CD4-positive, alpha-beta T cell (primary cell): ENCODE data around the gene LCNL1. TPM values are rescaled to one million over a fixed set of nuclear protein-coding genes. Genes with fewer than 3 reads are reported as not detected.

Source experiments
- ATAC-seq: fragments of 200-7000 bp; cut with Tn5 transposase; one replicate; pipeline ENCODE4 v1.10.0; 2022; ENCODE audit warnings: mild to moderate bottlenecking; ENCODE audit not compliant: poor library complexity
- CTCF ChIA-PET: fragments of 350-600 bp; sonication (Branson Sonifier 250); formaldehyde crosslinking; loops from one replicate; lab custom pipeline; 2021; ENCODE audit warnings: antibody characterized with exemption, inconsistent platforms; lab: Charles Lee
- POLR2A ChIA-PET: fragments of 350-600 bp; sonication (Branson Sonifier 250); formaldehyde crosslinking; loops from one replicate; lab custom pipeline; 2021; ENCODE audit warnings: antibody characterized with exemption, inconsistent platforms; lab: Charles Lee
- DNase-seq, 14 experiments: peaks; one replicate each; pipeline ENCODE4 v3.0.0-alpha.2; 2013 to 2020; ENCODE audit warnings: mixed read lengths in 2 of 14
- H3K27ac ChIP-seq, 2 donors: one replicate each; pipeline versions ENCODE4 v1.5.1 to v1.7.0; 2013; ENCODE audit warnings: low read length in 2 of 2, low read depth in 1 of 2, mild to moderate bottlenecking in 1 of 2
- H3K27me3 ChIP-seq, 2 experiments: 1 replicate in 1 of 2; 2 replicates in 1 of 2; pipeline versions ENCODE4 v1.6.1 to v1.7.0; 2013; ENCODE audit warnings: low read length in 2 of 2, control low read depth in 1 of 2, mild to moderate bottlenecking in 1 of 2, moderate library complexity in 1 of 2; ENCODE audit not compliant: insufficient read depth in 2 of 2, control insufficient read depth in 1 of 2
- H3K36me3 ChIP-seq: one replicate; pipeline ENCODE4 v1.6.1; 2013; ENCODE audit warnings: low read length, control low read depth; ENCODE audit not compliant: insufficient read depth
- H3K4me1 ChIP-seq: one replicate; pipeline ENCODE4 v1.6.1; 2013; ENCODE audit warnings: low read length, control low read depth; ENCODE audit not compliant: insufficient read depth
- H3K4me3 ChIP-seq: one replicate; pipeline ENCODE4 v1.5.1; 2013; ENCODE audit warnings: mild to moderate bottlenecking, low read length, moderate library complexity
- H3K9me3 ChIP-seq, 2 experiments: 1 replicate in 1 of 2; 2 replicates in 1 of 2; pipeline versions ENCODE4 v1.6.1 to v1.7.0; 2013; ENCODE audit warnings: low read length in 2 of 2, mild to moderate bottlenecking in 2 of 2, control low read depth in 1 of 2, moderate library complexity in 1 of 2; ENCODE audit not compliant: control insufficient read depth in 1 of 2, insufficient read depth in 1 of 2
- H3K27ac Mint-ChIP-seq: one replicate; pipeline ENCODE4 v1.8.0; 2020; ENCODE audit warnings: mixed read lengths
- H3K27me3 Mint-ChIP-seq: one replicate; pipeline ENCODE4 v1.8.0; 2021; ENCODE audit warnings: mixed read lengths
- H3K36me3 Mint-ChIP-seq: one replicate; pipeline ENCODE4 v1.8.0; 2021; ENCODE audit warnings: low read depth, mixed read lengths
- H3K4me1 Mint-ChIP-seq: one replicate; pipeline ENCODE4 v1.8.0; 2021; ENCODE audit warnings: low read depth, mixed read lengths
- H3K4me3 Mint-ChIP-seq: one replicate; pipeline ENCODE4 v1.8.0; 2020; ENCODE audit warnings: mild to moderate bottlenecking, mixed read lengths
- H3K9me3 Mint-ChIP-seq: one replicate; pipeline ENCODE4 v1.8.0; 2020; ENCODE audit warnings: mixed read lengths
- intact Hi-C, 2 experiments: fragments of 100-400 bp; cut with DNase I in 1 of 2; cut with micrococcal nuclease in 1 of 2; formaldehyde crosslinking; loops; one replicate each; pipeline versions ENCODE4 v1.15.1 to v1.9.0; 2023 to 2025; cut with DNase I, micrococcal nuclease
- total RNA-seq, 174 experiments: library from RNA in 2 of 174; stranded (reverse) in 2 of 174; gene quantifications; one replicate each; pipeline ENCODE4 v1.2.3 and lab custom pipeline; 2021 to 2026
- TF ChIP-seq, protein P1 (sequence below): fragments of 200-600 bp; IDR thresholded peaks from one replicate; pipeline ENCODE4 v1.8.0; 2022; ENCODE audit warnings: antibody characterized with exemption, mild to moderate bottlenecking

Gene LCNL1
- total RNA-seq, 2 experiments from 2014 or later = 0.93 to 1.0 TPM

DNA sequence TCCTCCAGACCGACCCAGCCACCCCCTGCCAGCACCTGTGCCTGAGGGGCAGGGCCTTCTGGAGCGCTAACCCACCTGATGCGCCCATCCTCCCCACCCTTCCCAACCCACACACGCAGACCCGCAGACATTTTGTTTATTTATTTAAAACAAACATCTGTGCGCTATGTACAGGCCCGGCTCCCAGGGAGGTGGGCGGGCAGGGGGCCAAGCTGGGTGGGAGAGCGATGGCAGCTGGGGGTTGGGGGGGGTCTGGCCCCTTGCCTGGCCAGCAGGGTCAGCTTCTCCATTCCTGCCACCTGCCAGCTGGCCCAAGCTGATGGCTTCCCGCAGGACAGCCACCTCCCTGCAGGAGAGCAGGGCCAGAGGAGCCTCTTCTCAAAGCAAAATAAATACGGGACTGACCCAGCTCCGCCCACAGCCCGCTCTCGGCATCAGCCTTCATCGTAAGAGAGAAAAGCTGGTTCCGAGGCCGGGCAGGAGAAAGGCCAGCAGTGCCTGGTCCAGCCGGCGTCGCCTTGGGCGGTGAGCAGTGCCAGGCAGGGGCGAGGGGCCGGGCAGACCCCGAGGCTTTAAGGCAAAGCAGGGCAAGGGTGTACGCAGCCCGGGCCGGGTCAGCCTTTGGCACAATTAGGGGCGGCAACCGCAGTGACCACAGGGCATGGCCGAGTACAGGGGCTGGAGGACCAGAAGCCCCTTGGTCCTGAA lies 24.5 kb downstream of the LCNL1 start:
- peaks cover 19% of the 10 kb centered on the region for H3K36me3 ChIP-seq
- Mint-ChIP-seq H3K4me3 (no peak overlapping the region), H3K4me1 (no peaks in the 10 kb centered on the region), H3K9me3 (no peaks in the 10 kb centered on the region), H3K27me3 (no peaks in the 10 kb centered on the region), H3K36me3 (peaks cover 5% of the 10 kb centered on the region), H3K27ac (no peak overlapping the region)
- ChIA-PET CTCF (no interaction called here), POLR2A (interaction anchor here (1.1 kb wide), 1 partner anchor 28 kb away, joined by 3 read pairs; no protein-coding TSS in a partner anchor)
- no peaks in the 10 kb centered on the region for H3K27me3 ChIP-seq
- intact Hi-C loops = no loop called here
- no peak overlapping the region for H3K4me3 ChIP-seq
- H3K4me1 ChIP-seq = no peaks in the 10 kb centered on the region
- H3K27ac ChIP-seq = no peak overlapping the region
- TF ChIP-seq, protein P1, sequence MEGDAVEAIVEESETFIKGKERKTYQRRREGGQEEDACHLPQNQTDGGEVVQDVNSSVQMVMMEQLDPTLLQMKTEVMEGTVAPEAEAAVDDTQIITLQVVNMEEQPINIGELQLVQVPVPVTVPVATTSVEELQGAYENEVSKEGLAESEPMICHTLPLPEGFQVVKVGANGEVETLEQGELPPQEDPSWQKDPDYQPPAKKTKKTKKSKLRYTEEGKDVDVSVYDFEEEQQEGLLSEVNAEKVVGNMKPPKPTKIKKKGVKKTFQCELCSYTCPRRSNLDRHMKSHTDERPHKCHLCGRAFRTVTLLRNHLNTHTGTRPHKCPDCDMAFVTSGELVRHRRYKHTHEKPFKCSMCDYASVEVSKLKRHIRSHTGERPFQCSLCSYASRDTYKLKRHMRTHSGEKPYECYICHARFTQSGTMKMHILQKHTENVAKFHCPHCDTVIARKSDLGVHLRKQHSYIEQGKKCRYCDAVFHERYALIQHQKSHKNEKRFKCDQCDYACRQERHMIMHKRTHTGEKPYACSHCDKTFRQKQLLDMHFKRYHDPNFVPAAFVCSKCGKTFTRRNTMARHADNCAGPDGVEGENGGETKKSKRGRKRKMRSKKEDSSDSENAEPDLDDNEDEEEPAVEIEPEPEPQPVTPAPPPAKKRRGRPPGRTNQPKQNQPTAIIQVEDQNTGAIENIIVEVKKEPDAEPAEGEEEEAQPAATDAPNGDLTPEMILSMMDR = no peak
- ATAC-seq (no peak), DNase-seq (no peak)
- no peaks in the 10 kb centered on the region for H3K9me3 ChIP-seq

DNA sequence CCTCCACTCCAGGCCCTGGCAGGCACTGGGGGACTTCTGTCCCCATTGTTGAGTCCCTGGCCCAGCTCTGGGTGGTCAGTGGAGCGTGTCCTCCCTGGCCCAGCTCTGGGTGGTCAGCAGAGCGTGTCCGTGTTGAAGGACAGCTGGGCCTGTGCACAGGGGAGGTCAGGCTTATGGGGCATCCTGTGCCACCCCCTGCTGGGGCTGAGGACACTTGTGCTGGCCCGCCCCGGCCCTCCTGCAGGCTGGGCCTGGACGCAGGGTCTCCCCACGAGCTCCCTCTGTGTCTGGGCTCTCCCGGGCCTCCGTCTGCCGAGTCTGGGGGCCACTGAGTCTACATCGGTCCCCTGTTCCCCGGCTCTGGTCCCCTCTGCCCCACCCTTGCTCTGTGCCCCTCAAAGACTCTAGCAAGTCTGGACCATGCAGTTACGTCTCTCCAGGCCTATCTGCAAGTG lies 25.1 kb downstream of the LCNL1 start:
- Mint-ChIP-seq H3K9me3 (no peaks in the 10 kb centered on the region), H3K4me3 (no peak overlapping the region), H3K36me3 (peaks cover 5% of the 10 kb centered on the region), H3K27ac (no peak overlapping the region), H3K4me1 (no peaks in the 10 kb centered on the region), H3K27me3 (no peaks in the 10 kb centered on the region)
- DNase-seq = no peak
- POLR2A ChIA-PET = interaction anchor here (1.1 kb wide), 1 partner anchor 27 kb away, joined by 3 read pairs; no protein-coding TSS in a partner anchor
- CTCF ChIA-PET = no interaction called here
- intact Hi-C loops = no loop called here
- ATAC-seq = no peak
- no peak overlapping the region for H3K27ac ChIP-seq
- peaks cover 24% of the 10 kb centered on the region for H3K36me3 ChIP-seq
- no peaks in the 10 kb centered on the region for H3K9me3 ChIP-seq
- no peak overlapping the region for H3K4me3 ChIP-seq
- TF ChIP-seq, protein P1 = no peak
- H3K27me3 ChIP-seq = no peaks in the 10 kb centered on the region
- no peaks in the 10 kb centered on the region for H3K4me1 ChIP-seq

DNA sequence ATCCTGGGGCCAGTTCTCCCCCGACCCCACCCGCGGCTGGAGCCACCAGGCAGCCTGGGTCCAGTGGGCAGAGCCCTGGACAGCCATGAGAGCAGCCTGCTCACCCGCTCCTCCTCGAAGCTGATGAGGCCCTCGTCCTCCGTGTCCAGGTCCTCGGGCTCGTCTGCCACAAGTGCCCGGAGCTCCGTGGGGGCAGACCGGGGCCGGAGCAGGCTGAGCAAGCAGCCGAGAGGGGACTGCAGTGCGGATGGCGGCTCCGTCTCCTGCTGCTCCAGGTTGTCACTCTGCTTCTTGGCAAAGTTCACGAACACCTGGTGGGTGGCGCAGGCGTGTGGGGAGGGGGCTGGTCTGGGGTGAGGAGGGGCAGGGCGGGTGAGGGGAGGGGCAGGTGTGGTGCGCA lies 25.5 kb downstream of the LCNL1 start:
- Histone ChIP-seq H3K9me3 (no peaks in the 10 kb centered on the region), H3K27ac (no peak overlapping the region), H3K4me1 (no peaks in the 10 kb centered on the region), H3K27me3 (no peaks in the 10 kb centered on the region), H3K36me3 (peaks cover 27% of the 10 kb centered on the region), H3K4me3 (no peak overlapping the region)
- TF ChIP-seq, protein P1 = no peak
- H3K9me3 Mint-ChIP-seq = no peaks in the 10 kb centered on the region
- ChIA-PET POLR2A (no interaction called here), CTCF (no interaction called here)
- H3K36me3 Mint-ChIP-seq = peaks cover 5% of the 10 kb centered on the region
- no peak overlapping the region for H3K27ac Mint-ChIP-seq
- DNase-seq (no peak), ATAC-seq (no peak)
- H3K4me1 Mint-ChIP-seq = no peaks in the 10 kb centered on the region
- intact Hi-C loops = no loop called here
- H3K27me3 Mint-ChIP-seq = no peaks in the 10 kb centered on the region
- no peak overlapping the region for H3K4me3 Mint-ChIP-seq
